Skeletal muscle cell (primary cell): ENCODE results near the gene MCOLN3.
"Not testable (repeated sequence)": the region's sequence is repeated elsewhere in the genome, so short reads cannot be mapped to it uniquely, and the experiment has no call there.

Experiments used
- DNase-seq: peaks from one replicate; pipeline ENCODE4 v3.0.0-alpha.2; 2010; ENCODE audit warnings: low read depth
- H3K4me3 ChIP-seq: 2 replicates; pipeline ENCODE4 v1.5.1; 2011; ENCODE audit warnings: low read depth, mild to moderate bottlenecking, control low read depth, low read length, moderate library complexity

The MCOLN3 gene

DNA sequence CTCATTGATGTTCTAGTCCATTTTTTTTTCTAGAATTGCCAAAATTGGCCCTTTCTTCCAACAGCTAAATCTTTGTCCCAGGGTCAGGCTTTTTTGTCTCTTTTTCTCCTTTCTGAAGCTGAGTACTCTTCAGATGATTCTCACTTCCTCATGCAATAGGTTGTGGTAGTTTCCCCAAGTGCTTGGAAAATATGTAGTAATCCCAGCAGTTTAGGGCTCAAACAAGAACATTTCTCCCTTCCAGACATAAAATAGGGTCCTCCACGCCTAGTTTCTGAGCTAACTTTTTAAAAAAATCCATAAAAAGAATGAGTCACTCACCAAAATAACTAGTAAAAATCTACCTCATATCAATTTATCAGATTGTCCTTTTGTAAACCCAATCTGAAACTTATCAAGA, 10.0 kb upstream of the MCOLN3 start:
- no peak for DNase-seq
- H3K4me3 ChIP-seq = no peak overlapping the region

- no peak overlapping the region for H3K4me3 ChIP-seq
- DNase-seq = no peak
Observed at GRCh38 chr1:85054664-85055063, 6.4 kb upstream of the MCOLN3 start.

DNA sequence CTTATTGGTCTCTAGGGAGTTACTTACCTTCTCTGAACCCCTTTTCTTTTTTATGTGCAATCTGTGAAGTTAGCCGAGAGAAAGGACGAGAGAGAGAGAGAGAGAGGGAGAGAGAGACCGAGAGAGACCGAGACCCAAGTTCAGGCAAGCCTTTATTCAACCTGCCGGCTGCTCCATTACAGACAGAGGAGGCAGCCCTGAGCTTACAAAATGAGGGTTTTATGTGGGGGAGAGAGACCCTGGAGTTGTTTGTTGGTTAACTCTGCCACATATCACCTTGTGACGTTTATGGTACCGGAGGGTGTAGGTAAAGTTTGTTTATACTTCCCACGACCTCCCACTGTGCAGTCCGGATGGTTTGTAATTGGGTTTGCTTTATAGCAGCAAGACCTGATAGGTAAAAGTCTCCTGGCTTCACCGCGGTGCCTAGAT, 1.5 kb upstream of the MCOLN3 start:
- no peak overlapping the region for H3K4me3 ChIP-seq
- no peak for DNase-seq

- DNase-seq = no peak
- peak overlapping the region; percentile 34 for H3K4me3 ChIP-seq
Observed at GRCh38 chr1:85047472-85048295, 616 bp downstream of the MCOLN3 start.

DNA sequence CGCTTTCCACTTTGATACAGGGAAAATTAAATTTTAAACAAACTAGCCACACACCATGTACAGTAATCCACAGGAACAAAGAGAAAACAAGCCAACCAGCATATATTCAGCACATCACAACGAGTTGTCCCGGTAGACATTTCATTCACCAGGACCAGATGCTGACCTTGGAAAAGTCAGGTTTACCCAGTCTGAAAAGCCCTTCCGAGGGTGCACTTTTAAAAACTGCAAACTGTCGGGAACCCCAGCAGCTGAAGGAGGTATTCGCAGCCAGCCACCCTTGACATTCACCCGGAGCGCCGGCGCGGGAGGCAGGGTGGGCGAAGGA, 1.2 kb downstream of the MCOLN3 start:
- no peak overlapping the region for H3K4me3 ChIP-seq
- DNase-seq = no peak

DNA sequence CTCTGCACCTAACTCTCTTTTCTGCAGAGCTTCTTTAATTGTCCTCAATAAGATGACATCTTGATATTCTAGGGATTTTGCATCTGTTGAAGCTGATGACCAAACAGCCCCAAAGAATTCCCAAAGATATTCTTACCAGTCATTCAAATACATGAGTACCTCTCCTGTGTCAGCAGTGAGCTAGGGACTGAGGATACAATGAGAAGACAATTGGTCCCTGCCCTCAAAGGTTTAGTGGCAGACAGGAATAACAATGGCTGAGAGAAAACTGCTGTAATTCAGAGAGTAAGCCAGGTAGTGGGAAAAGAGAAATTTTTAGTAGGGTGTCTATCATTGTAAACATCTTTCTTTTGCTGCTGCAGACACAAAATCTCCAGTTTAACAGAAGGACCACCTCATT, 5.9 kb downstream of the MCOLN3 start:
- no peak for DNase-seq
- H3K4me3 ChIP-seq = no peak overlapping the region

DNA sequence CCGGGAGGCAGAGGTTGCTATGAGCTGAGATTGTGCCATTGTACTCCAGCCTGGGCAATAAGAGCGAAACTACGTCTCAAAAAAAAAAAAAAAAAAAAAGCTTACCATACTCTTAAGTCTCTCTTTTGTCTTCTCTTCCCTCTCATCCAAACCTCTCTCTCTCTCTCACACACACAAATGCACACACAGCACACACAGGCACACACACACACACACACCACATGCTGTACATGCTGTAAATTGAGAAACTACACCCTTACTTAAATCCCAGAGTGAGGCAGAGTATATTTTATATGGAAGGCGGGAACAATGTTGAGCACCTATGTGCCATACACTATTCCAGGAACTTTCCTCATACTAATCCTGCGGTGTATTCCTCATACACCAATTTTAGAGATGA, 6.5 kb downstream of the MCOLN3 start:
- no peak for DNase-seq
- no peak overlapping the region for H3K4me3 ChIP-seq

DNA sequence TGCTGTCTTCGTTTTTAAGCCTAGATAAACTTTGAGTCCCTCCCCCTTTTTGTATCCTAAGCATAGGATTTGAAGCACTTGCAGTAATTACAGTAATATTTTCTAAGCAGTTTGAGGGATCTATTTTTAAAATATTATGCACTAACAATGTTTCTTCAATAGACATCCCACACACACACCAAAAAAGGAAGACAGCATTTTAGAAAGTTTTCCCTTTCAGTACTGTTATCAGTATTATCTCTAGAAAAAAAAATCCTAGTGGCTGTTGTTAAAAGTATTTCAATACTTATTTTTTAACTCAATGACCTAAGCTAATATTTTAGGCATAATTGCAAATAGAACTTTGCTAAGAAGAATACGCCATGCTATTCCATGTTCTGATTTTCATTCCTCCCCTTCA, 15.1 kb downstream of the MCOLN3 start:
- no peak overlapping the region for H3K4me3 ChIP-seq
- DNase-seq = no peak

GRCh38 chr1:85030536-85030935, 17.8 kb downstream of the MCOLN3 start:
- no peak overlapping the region for H3K4me3 ChIP-seq
- DNase-seq = no peak

GRCh38 chr1:85028151-85028550, 20.1 kb downstream of the MCOLN3 start:
- H3K4me3 ChIP-seq = no peak overlapping the region
- DNase-seq = no peak

GRCh38 chr1:85027242-85027983, 20.9 kb downstream of the MCOLN3 start:
- no peak overlapping the region for H3K4me3 ChIP-seq
- DNase-seq = no peak

DNA sequence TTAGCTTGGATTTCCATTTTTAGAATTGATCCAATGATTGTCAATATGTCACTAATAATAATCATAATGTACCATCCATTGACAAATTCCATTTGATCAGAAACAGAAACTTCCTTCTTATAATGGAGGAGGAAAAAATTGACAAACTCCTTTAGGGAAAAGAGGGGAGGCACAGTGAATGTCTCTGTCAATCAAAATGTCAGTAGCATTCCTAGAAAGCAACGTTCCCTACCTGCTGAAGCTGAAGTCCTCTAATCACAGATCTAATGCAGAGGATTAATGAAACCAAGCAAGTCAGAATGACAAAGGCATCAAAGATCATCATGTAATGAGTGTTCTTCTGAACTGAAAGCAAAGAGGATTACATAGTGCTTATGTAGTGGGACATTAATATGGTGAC, 22.4 kb downstream of the MCOLN3 start:
- no peak overlapping the region for H3K4me3 ChIP-seq
- DNase-seq = no peak

DNA sequence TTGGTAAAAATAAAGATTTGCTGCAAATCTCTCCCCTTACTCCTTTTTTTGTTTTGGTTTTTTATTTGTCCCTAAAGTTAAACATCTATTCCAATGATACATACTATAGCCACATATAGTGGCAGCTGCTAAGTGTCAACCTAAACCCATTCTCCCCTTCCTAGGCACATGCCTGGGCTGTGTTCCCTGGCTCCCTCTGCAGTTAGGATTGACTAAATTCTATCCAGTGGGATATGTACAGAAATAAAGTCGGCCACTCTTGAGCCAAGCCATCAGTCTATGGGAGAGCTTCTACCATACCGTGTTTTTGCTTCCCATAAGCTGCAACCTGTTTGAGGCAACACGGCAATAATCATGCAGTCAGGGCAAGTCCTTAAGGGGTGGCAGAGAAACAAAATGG, 23.6 kb downstream of the MCOLN3 start:
- H3K4me3 ChIP-seq = no peak overlapping the region
- DNase-seq = no peak

DNA sequence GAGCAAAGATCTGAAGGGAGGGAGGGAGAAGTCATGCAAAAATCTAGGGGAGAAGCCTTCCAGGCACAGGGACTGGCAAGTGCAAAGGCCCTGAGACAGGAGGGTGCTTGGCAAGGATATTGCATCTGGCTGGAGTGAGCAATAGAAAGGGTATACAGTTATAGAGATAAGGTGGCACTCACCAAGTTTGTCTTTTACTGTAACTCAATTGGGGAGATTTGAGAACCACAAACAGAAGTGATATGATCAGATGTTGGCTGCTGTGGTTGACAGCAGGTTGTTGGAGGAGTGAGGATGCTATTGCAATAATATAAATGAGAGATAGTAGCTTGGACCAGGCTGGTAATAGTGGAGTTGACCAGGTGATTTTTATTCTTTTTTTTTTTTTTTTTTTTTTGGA, 25.6 kb downstream of the MCOLN3 start:
- no peak for DNase-seq
- no peak overlapping the region for H3K4me3 ChIP-seq

DNA sequence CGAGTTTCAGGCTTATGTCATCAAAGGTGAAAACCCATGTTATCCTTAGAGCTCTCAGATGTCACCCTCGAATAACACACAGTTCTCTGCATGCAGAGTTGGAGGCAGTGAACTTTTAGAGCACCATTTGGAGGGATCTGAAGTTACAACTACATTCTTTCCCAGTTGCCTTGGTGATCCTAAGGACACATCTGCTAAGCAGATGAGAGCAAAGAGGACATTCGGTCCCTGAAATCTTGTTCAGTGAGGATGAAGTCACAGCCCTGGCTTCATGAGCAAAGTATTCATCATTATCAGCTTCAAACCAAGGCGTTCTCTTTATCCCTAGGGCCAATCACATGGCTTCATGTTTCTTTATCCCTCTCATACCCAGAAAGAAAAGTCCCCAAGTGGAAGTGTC, 28.3 kb downstream of the MCOLN3 start:
- no peak overlapping the region for H3K4me3 ChIP-seq
- DNase-seq = peak; percentile 13

GRCh38 chr1:85015826-85016225, 32.5 kb downstream of the MCOLN3 start:
- H3K4me3 ChIP-seq = no peak overlapping the region
- DNase-seq = no peak

GRCh38 chr1:85005641-85006040, 42.7 kb downstream of the MCOLN3 start:
- DNase-seq, H3K4me3 ChIP-seq: not testable (repeated sequence)

- H3K4me3 ChIP-seq = no peak overlapping the region
- no peak for DNase-seq
Observed at GRCh38 chr1:85001742-85002141, 46.6 kb downstream of the MCOLN3 start.

GRCh38 chr1:84998642-84999280, 49.5 kb downstream of the MCOLN3 start:
- no peak for DNase-seq
- H3K4me3 ChIP-seq = peak overlapping the region; percentile 30
